ENCODE data around the gene HCN1.

HCN1 gene

GRCh38 chr5:45568813-45569212, 127.4 kb downstream of the HCN1 start:
- Histone ChIP-seq H3K4me1 (ENCODE audit: control insufficient read depth, insufficient read depth, low read length) (no peaks in the 10 kb centered on the region), H3K4me3 (ENCODE audit: low read depth, low read length) (no peak overlapping the region), H3K36me3 (ENCODE audit: control insufficient read depth in 2 of 2, insufficient read depth in 1 of 2, low read length in 2 of 2) (no peaks in the 10 kb centered on the region), H3K9me3 (ENCODE audit: control insufficient read depth, insufficient read depth, low read depth, low read length) (no peaks in the 10 kb centered on the region), H3K27ac (ENCODE audit: extremely low read depth, low read depth, low read length) (no peak overlapping the region)
- ChIA-PET CTCF (no interaction called here), POLR2A (no interaction called here)
- no peak for TF ChIP-seq ZNF624 (tag by site-specific recombination; IDR thresholded peaks at IDR 0.05)
- TF ChIP-seq MEIS1 (CRISPR knock-in tag; IDR thresholded peaks at IDR 0.05; ENCODE audit: borderline replicate concordance) = no peak
- TF ChIP-seq ZNF133 (tag by site-specific recombination; IDR thresholded peaks at IDR 0.05) = no peak
- TF ChIP-seq ZNF580 (tag by site-specific recombination; IDR thresholded peaks at IDR 0.05) = no peak
- no peak for TF ChIP-seq HOXA7 (CRISPR knock-in tag; IDR thresholded peaks at IDR 0.05; ENCODE audit: borderline replicate concordance)

GRCh38 chr5:45542421-45542820, 153.8 kb downstream of the HCN1 start:
- ChIA-PET POLR2A (no interaction called here), CTCF (no interaction called here)
- H3K27ac ChIP-seq (ENCODE audit: extremely low read depth, low read depth, low read length) = no peak overlapping the region
- H3K4me1 ChIP-seq (ENCODE audit: control insufficient read depth, insufficient read depth, low read length) = no peaks in the 10 kb centered on the region
- no peaks in the 10 kb centered on the region for H3K36me3 ChIP-seq (ENCODE audit: control insufficient read depth in 2 of 2, insufficient read depth in 1 of 2, low read length in 2 of 2)
- no peak overlapping the region for H3K4me3 ChIP-seq (ENCODE audit: low read depth, low read length)
- peaks cover 2% of the 10 kb centered on the region for H3K9me3 ChIP-seq (ENCODE audit: control insufficient read depth, insufficient read depth, low read depth, low read length)
- TF ChIP-seq ZNF561 (tag by site-specific recombination; IDR thresholded peaks at IDR 0.05; ENCODE audit: borderline replicate concordance) (no peak), ZNF654 (tag by site-specific recombination; IDR thresholded peaks at IDR 0.05; ENCODE audit: low read depth) (no peak), RBAK (tag by site-specific recombination; IDR thresholded peaks at IDR 0.05) (no peak), ZNF843 (tag by site-specific recombination; IDR thresholded peaks at IDR 0.05) (no peak), ZBTB1 (tag by site-specific recombination; IDR thresholded peaks at IDR 0.05) (no peak), ZNF221 (tag by site-specific recombination; IDR thresholded peaks at IDR 0.05; ENCODE audit: borderline replicate concordance) (no peak), ZNF19 (tag by site-specific recombination; IDR thresholded peaks at IDR 0.05; ENCODE audit: low read depth) (no peak), ZIC2 (tag by site-specific recombination; IDR thresholded peaks at IDR 0.05) (no peak), ZNF2 (tag by site-specific recombination; IDR thresholded peaks at IDR 0.05) (no peak), ZBTB49 (tag by site-specific recombination; IDR thresholded peaks at IDR 0.05; ENCODE audit: low read depth) (no peak), ZBTB20 (tag by site-specific recombination; IDR thresholded peaks at IDR 0.05) (no peak), ZNF169 (tag by site-specific recombination; IDR thresholded peaks at IDR 0.05) (no peak), ZNF623 (tag by site-specific recombination; IDR thresholded peaks at IDR 0.05) (no peak)

GRCh38 chr5:45533663-45534062, 162.5 kb downstream of the HCN1 start:
- no peaks in the 10 kb centered on the region for H3K36me3 ChIP-seq (ENCODE audit: control insufficient read depth in 2 of 2, insufficient read depth in 1 of 2, low read length in 2 of 2)
- H3K27ac ChIP-seq (ENCODE audit: extremely low read depth, low read depth, low read length) = no peak overlapping the region
- ChIA-PET POLR2A (no interaction called here), CTCF (interaction anchor here (0.5 to 0.6 kb wide), 2 partner anchors 92 to 599 kb away, joined by 3 read pairs; no protein-coding TSS in a partner anchor)
- no peaks in the 10 kb centered on the region for H3K4me1 ChIP-seq (ENCODE audit: control insufficient read depth, insufficient read depth, low read length)
- H3K9me3 ChIP-seq (ENCODE audit: control insufficient read depth, insufficient read depth, low read depth, low read length) = no peaks in the 10 kb centered on the region; the same call in 1 of the 2 replicates
- no peak overlapping the region for H3K4me3 ChIP-seq (ENCODE audit: low read depth, low read length)
- no peak for TF ChIP-seq ZNF223 (tag by site-specific recombination; IDR thresholded peaks at IDR 0.05)
- no peak for TF ChIP-seq PRDM6 (tag by site-specific recombination; IDR thresholded peaks at IDR 0.05)
- no peak for TF ChIP-seq ZNF707 (tag by site-specific recombination; IDR thresholded peaks at IDR 0.05)
- TF ChIP-seq ZNF350 (tag by site-specific recombination; IDR thresholded peaks at IDR 0.05) = no peak
- no peak for TF ChIP-seq GLI2 (tag by site-specific recombination; IDR thresholded peaks at IDR 0.05; ENCODE audit: borderline replicate concordance, low read depth)
- no peak for TF ChIP-seq ZNF155 (tag by site-specific recombination; IDR thresholded peaks at IDR 0.05)
- TF ChIP-seq ZNF623 (tag by site-specific recombination; IDR thresholded peaks at IDR 0.05) = no peak
- TF ChIP-seq WT1 (tag by site-specific recombination; IDR thresholded peaks at IDR 0.05) = no peak
- no peak for TF ChIP-seq AEBP2 (tag by site-specific recombination; IDR thresholded peaks at IDR 0.05; ENCODE audit: borderline replicate concordance)
- TF ChIP-seq ZBTB44 (tag by site-specific recombination; IDR thresholded peaks at IDR 0.05) = no peak
